Kidney epithelial cell (primary cell): ENCODE data around the gene DENND1A. TPM values are rescaled to one million over a fixed set of nuclear protein-coding genes. Genes with fewer than 3 reads are reported as not detected.

ENCODE experiments used
- DNase-seq: peaks from one replicate; pipeline ENCODE4 v3.0.0-alpha.2; 2010; ENCODE audit warnings: low read depth
- H3K27me3 ChIP-seq: 2 replicates; pipeline ENCODE4 v1.6.0; 2011; ENCODE audit warnings: low read length; ENCODE audit not compliant: control insufficient read depth, insufficient read depth
- H3K36me3 ChIP-seq: 2 replicates; pipeline ENCODE4 v1.5.1; 2011; ENCODE audit warnings: low read length; ENCODE audit not compliant: control insufficient read depth, insufficient read depth
- H3K4me3 ChIP-seq: 2 replicates; pipeline ENCODE4 v1.5.1; 2011; ENCODE audit warnings: low read depth, mild to moderate bottlenecking, control low read depth, low read length
- total RNA-seq: library from RNA; depleted of rRNA; stranded (reverse); fragments of >200 nt; gene quantifications from 2 replicates; pipeline ENCODE4 v1.2.3, GENCODE V29; 2015
- TF ChIP-seq, protein P1 (sequence below): IDR thresholded peaks from 2 replicates; pipeline ENCODE4 v1.5.1; 2011; ENCODE audit warnings: mild to moderate bottlenecking, moderate library complexity, low read length, control low read depth, inconsistent platforms; ENCODE audit not compliant: insufficient read depth, poor library complexity, severe bottlenecking

The DENND1A gene
- total RNA-seq, 1 donor from 2014 or later: 14.5 TPM

DNA sequence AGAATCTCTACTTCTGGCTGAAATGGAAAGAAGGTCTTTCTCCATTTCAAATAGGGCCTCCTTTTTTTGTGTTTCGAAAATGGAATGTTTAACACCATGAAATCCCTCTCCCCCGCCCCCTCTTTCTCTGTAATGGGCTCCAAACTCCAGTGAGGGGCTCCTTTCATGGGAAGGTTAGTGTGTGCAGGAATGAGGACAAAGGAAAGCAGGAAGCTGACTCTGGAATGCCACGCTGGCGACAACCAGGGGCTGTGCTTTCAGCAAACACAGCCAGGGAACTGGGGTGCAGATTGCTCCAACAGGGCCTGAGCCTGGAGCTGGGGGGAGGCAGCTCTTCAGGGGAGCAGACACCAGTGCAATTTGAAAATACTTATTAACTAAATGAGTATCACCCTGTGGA is 491.1 kb downstream of the DENND1A start:
- Histone ChIP-seq H3K4me3 (no peak overlapping the region), H3K27me3 (no peaks in the 10 kb centered on the region), H3K36me3 (no peaks in the 10 kb centered on the region)
- TF ChIP-seq, protein P1, sequence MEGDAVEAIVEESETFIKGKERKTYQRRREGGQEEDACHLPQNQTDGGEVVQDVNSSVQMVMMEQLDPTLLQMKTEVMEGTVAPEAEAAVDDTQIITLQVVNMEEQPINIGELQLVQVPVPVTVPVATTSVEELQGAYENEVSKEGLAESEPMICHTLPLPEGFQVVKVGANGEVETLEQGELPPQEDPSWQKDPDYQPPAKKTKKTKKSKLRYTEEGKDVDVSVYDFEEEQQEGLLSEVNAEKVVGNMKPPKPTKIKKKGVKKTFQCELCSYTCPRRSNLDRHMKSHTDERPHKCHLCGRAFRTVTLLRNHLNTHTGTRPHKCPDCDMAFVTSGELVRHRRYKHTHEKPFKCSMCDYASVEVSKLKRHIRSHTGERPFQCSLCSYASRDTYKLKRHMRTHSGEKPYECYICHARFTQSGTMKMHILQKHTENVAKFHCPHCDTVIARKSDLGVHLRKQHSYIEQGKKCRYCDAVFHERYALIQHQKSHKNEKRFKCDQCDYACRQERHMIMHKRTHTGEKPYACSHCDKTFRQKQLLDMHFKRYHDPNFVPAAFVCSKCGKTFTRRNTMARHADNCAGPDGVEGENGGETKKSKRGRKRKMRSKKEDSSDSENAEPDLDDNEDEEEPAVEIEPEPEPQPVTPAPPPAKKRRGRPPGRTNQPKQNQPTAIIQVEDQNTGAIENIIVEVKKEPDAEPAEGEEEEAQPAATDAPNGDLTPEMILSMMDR: no peak
- DNase-seq: no peak

DNA sequence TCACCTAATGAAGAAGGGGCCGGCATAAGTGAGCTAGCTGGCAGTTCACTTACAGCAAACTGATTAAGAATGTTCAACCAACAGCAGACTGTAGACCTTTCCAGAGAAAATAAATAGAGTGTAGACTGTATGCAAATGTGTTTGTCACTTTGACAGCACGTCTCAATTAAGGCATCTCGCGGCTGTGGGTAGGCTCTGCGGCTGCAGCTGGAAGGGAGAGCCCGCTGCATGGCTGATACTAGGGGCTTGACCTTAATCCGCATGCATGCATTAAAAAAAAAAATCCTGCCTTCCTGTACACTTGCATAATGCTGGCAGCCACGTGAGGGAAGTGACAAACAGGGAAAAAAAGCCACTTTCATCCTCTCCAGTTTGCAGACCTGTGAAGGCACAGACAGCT is 491.6 kb downstream of the DENND1A start:
- TF ChIP-seq, protein P1: no peak
- Histone ChIP-seq H3K27me3 (no peaks in the 10 kb centered on the region), H3K36me3 (no peaks in the 10 kb centered on the region), H3K4me3 (no peak overlapping the region)
- no peak for DNase-seq

DNA sequence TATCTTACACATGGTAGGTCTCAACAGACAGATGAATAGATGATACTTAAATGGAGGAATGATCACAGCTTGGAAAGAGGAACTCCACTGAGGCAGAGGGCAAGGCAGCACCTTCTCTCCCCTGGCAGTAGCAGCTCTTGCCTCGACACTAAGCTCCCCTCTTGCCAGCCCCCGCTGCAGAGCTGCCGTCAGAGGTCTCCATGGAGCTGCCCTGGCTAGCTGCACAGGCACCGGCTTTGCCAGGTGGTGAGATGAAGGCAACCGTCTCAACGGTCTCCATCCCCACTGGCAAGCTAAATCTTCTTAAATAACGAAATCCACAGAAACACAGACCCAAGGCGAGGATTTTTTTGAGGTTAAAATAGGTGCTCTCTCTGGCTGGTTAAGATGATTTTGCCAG is 492.7 kb downstream of the DENND1A start:
- no peak for DNase-seq
- Histone ChIP-seq H3K36me3 (no peaks in the 10 kb centered on the region), H3K27me3 (no peaks in the 10 kb centered on the region), H3K4me3 (no peak overlapping the region)
- TF ChIP-seq, protein P1: no peak

DNA sequence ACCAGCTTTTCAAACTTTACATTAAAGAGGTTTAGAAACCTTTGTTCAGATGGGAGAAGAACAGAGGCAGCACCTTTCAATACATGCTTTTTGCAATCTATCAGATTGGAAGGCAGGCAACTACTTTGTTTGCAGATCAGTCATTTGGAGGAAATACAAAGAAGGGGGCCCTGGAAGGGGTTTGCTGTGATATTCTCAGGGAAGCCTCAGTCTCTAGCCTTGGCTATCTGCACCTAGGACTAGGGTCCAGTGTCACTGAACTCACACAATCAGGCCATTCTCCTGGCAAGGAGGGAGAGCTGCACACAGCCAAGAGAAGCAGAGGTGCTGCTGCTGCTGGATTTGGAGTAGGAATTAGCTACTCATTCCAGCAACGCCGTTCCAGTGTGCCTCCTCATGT is 494.5 kb downstream of the DENND1A start:
- Histone ChIP-seq H3K4me3 (no peak overlapping the region), H3K27me3 (no peaks in the 10 kb centered on the region), H3K36me3 (no peaks in the 10 kb centered on the region)
- no peak for DNase-seq
- TF ChIP-seq, protein P1: no peak

DNA sequence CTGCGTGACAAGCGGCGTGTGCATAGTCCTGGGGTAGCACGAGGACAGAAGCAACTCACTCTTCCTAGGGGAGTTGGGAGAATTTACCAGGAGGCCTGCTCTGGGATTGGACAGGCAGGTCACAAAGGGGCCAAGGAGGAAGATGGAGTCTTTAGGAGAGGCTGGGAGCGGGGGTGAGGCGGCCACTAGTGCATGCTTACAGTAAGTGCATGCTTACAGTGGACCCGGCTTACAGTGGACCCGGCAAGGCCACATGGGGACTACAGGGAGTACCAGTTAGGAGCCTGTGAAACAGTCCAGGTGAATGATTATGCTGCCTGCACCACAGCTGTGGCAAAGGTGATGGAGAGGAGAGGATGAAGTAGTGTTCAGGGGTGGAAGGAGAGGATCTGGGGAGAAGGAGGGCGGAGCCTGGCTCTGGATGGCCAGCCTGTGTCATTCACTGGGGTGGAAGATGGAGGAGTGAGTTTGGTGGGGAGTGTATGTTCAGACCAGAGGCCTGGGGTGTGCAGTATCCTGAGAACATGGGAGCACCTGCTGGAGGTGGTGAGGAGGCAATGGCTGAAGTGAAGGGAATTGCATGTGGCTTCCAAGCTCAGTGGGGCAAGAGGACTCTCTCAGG is 495.2 kb downstream of the DENND1A start:
- no peak overlapping the region for H3K4me3 ChIP-seq
- TF ChIP-seq, protein P1: peak; percentile 19
- H3K36me3 ChIP-seq: no peaks in the 10 kb centered on the region
- DNase-seq: no peak
- no peaks in the 10 kb centered on the region for H3K27me3 ChIP-seq

DNA sequence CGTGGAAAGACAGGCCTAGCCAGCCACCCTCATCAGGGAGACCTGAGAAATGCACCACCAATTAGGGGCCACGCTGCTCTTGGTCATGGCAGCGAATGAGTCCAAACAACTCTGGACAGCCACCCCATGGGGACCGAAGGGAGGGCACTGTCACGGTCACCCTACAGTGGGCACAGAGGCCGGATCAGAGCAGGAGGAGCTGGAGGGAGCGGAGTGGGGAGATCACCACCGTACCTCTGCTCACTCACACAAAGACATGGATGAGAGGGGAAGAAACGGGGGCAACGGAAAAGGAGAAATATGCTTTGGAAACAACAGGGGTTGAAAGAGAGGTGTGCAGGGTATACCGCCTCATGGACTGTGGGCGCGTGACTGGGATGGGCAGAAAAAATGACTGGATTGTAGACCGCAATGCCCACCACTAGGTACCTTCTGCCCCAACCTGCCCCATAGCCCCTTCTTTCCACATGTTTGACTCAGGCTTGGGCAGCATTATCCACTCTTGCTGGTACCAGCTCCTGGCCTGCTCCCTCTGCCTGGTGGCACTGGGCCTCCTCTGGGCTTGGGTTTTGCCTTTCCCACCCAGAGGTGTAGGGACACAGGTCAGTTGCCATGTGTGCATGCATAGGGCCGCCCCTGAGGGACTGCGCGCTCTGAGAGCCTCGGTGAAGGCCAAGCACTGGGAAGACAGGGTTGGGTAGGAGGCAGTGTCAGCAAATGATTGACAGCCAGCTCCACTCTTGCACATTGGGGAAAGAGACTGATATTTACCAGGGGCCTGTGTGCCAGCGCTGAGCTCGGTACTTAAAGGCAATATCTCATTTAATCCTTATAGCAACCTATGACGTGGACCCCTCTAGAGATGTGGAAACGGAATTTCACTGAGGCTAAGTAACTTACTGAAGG is 497.3 kb downstream of the DENND1A start:
- DNase-seq: no peak
- no peaks in the 10 kb centered on the region for H3K36me3 ChIP-seq
- no peak overlapping the region for H3K4me3 ChIP-seq
- TF ChIP-seq, protein P1: no peak
- no peaks in the 10 kb centered on the region for H3K27me3 ChIP-seq
